H1 (cell line): Measurements from ENCODE around the gene ARHGEF5. TPM values are rescaled to one million over a fixed set of nuclear protein-coding genes. Genes with fewer than 3 reads are reported as not detected.

Source experiments
- CTCF ChIA-PET: fragments of 300-600 bp; sonication (Branson Sonifier 250); formaldehyde crosslinking; loops from one replicate; lab custom pipeline; 2021; ENCODE audit not compliant: partially characterized antibody; lab: Charles Lee
- POLR2A ChIA-PET: fragments of 300-600 bp; sonication (Branson Sonifier 250); formaldehyde crosslinking; loops from one replicate; lab custom pipeline; 2021; ENCODE audit warnings: inconsistent platforms; ENCODE audit not compliant: partially characterized antibody; lab: Charles Lee
- DNase-seq, 2 experiments: peaks; one replicate each; pipeline versions ENCODE4 v3.0.0 to v3.0.0-alpha.2; 2010 to 2022; ENCODE audit warnings: low spot score in 2 of 2, low read depth in 1 of 2, mixed read lengths in 1 of 2
- FAIRE-seq: peaks from 2 replicates; lab custom pipeline; 2011; peaks lifted over from hg19 to GRCh38; lab: Jason Lieb, UNC
- H2AFZ ChIP-seq: 2 replicates; pipeline ENCODE4 v1.8.1; 2012; ENCODE audit warnings: low read length, inconsistent platforms
- H2AK5ac ChIP-seq: 2 replicates; pipeline ENCODE4 v1.6.1; 2013; ENCODE audit warnings: low read depth, low read length
- H2BK120ac ChIP-seq: replicated peaks from 2 replicates; pipeline ENCODE3; 2013; ENCODE audit warnings: low read depth, low read length, inconsistent platforms
- H2BK12ac ChIP-seq: 2 replicates; pipeline ENCODE4 v1.6.1; 2013; ENCODE audit warnings: low read depth, low read length
- H2BK15ac ChIP-seq: 2 replicates; pipeline ENCODE4 v1.6.1; 2013; ENCODE audit warnings: low read length
- H2BK20ac ChIP-seq: 2 replicates; pipeline ENCODE4 v1.6.1; 2013; ENCODE audit warnings: low read length
- H2BK5ac ChIP-seq: 2 replicates; pipeline ENCODE4 v1.6.1; 2013; ENCODE audit warnings: low read depth, low read length
- H3K14ac ChIP-seq: 2 replicates; pipeline ENCODE4 v1.6.1; 2013; ENCODE audit warnings: inconsistent platforms; ENCODE audit not compliant: insufficient read length
- H3K18ac ChIP-seq: 2 replicates; pipeline ENCODE4 v1.6.1; 2013; ENCODE audit warnings: low read length; ENCODE audit errors: extremely low read depth
- H3K23ac ChIP-seq: 2 replicates; pipeline ENCODE4 v1.6.1; 2013; ENCODE audit warnings: inconsistent platforms; ENCODE audit not compliant: insufficient read length
- H3K23me2 ChIP-seq: 2 replicates; pipeline ENCODE4 v1.6.1; 2013; ENCODE audit warnings: low read depth, low read length
- H3K27ac ChIP-seq: 2 replicates; pipeline ENCODE4 v1.6.1; 2011; ENCODE audit warnings: low read depth, low read length, inconsistent platforms
- H3K27me3 ChIP-seq, 4 experiments: replicated peaks in 1 of 4; 1 replicate in 1 of 4; 2 replicates in 3 of 4; pipeline versions ENCODE4 v1.6.1 to v1.8.1; 2011 to 2013; ENCODE audit warnings: low read length in 3 of 4, mild to moderate bottlenecking in 3 of 4, inconsistent platforms in 2 of 4, mixed read lengths in 2 of 4, moderate library complexity in 1 of 4; ENCODE audit not compliant: control insufficient read depth in 3 of 4, insufficient read depth in 3 of 4; ENCODE audit errors: extremely low read depth in 1 of 4
- H3K36me3 ChIP-seq, 4 experiments: 2 replicates each; pipeline versions ENCODE4 v1.6.1 to v1.8.1; 2011 to 2013; ENCODE audit warnings: mild to moderate bottlenecking in 4 of 4, low read length in 3 of 4, moderate library complexity in 2 of 4, control low read depth in 1 of 4, inconsistent platforms in 1 of 4; ENCODE audit not compliant: insufficient read depth in 4 of 4, control insufficient read depth in 2 of 4
- H3K4ac ChIP-seq: replicated peaks from 2 replicates; pipeline ENCODE3; 2013; ENCODE audit warnings: low read length, low read depth, mixed read lengths, inconsistent platforms; ENCODE audit not compliant: insufficient read length
- H3K4me1 ChIP-seq, 4 experiments: replicated peaks in 1 of 4; 1 replicate in 1 of 4; 2 replicates in 3 of 4; pipeline versions ENCODE4 v1.6.1 to v1.8.1; 2011 to 2013; ENCODE audit warnings: low read length in 3 of 4, inconsistent platforms in 2 of 4, mixed read lengths in 1 of 4; ENCODE audit not compliant: insufficient read depth in 4 of 4, control insufficient read depth in 3 of 4
- H3K4me2 ChIP-seq, 2 experiments: 2 replicates each; pipeline versions ENCODE4 v1.6.1 to v1.8.1; 2011 to 2013; ENCODE audit warnings: low read depth in 2 of 2, low read length in 2 of 2, control low read depth in 1 of 2, inconsistent platforms in 1 of 2, mild to moderate bottlenecking in 1 of 2; ENCODE audit not compliant: insufficient read depth in 1 of 2
- H3K4me3 ChIP-seq, 4 experiments: fragments of 200-600, 300-600 bp in 1 of 4; sonication (generic), shearing (Covaris generic), sonication (Bioruptor Twin) in 1 of 4; 2 replicates each; pipeline versions ENCODE4 v1.5.1 to v1.8.1; 2011 to 2016; ENCODE audit warnings: low read length in 4 of 4, low read depth in 3 of 4, control low read depth in 2 of 4, inconsistent platforms in 2 of 4, mild to moderate bottlenecking in 2 of 4, mixed read lengths in 1 of 4, moderate library complexity in 1 of 4; ENCODE audit not compliant: insufficient read depth in 2 of 4; ENCODE audit errors: extremely low read depth in 1 of 4
- H3K56ac ChIP-seq: replicated peaks from 2 replicates; pipeline ENCODE3; 2013; ENCODE audit warnings: low read depth, mild to moderate bottlenecking, mixed read lengths, low read length, inconsistent platforms; ENCODE audit not compliant: insufficient read length
- H3K79me1 ChIP-seq: 2 replicates; pipeline ENCODE4 v1.6.1; 2013; ENCODE audit warnings: low read depth, low read length, control low read depth
- H3K79me2 ChIP-seq, 2 experiments: 2 replicates each; pipeline versions ENCODE4 v1.6.1 to v1.8.1; 2012 to 2013; ENCODE audit warnings: low read length in 2 of 2, mild to moderate bottlenecking in 2 of 2, inconsistent platforms in 1 of 2; ENCODE audit not compliant: insufficient read depth in 2 of 2, control insufficient read depth in 1 of 2
- H3K9ac ChIP-seq, 4 experiments: replicated peaks in 1 of 4; 1 replicate in 1 of 4; 2 replicates in 3 of 4; pipeline versions ENCODE4 v1.6.1 to v1.8.1; 2011 to 2013; ENCODE audit warnings: low read depth in 3 of 4, low read length in 3 of 4, control low read depth in 2 of 4, mild to moderate bottlenecking in 2 of 4, moderate library complexity in 2 of 4, inconsistent platforms in 1 of 4; ENCODE audit errors: extremely low read depth in 1 of 4
- H3K9me3 ChIP-seq, 2 experiments: 2 replicates each; pipeline versions ENCODE4 v1.6.1 to v1.8.1; 2012 to 2013; ENCODE audit warnings: mild to moderate bottlenecking in 2 of 2, moderate library complexity in 2 of 2, control low read depth in 1 of 2, inconsistent platforms in 1 of 2, low read depth in 1 of 2, low read length in 1 of 2, mixed read lengths in 1 of 2; ENCODE audit not compliant: insufficient read depth in 2 of 2
- H4K20me1 ChIP-seq, 2 experiments: replicated peaks in 1 of 2; 2 replicates each; pipeline versions ENCODE3 to v1.8.1; 2011 to 2013; ENCODE audit warnings: inconsistent platforms in 2 of 2, low read length in 2 of 2, mild to moderate bottlenecking in 1 of 2; ENCODE audit not compliant: insufficient read depth in 2 of 2, control insufficient read depth in 1 of 2
- H4K5ac ChIP-seq: 2 replicates; pipeline ENCODE4 v1.6.1; 2013; ENCODE audit warnings: low read length, low read depth, mixed read lengths, inconsistent platforms; ENCODE audit not compliant: insufficient read length
- H4K8ac ChIP-seq: 2 replicates; pipeline ENCODE4 v1.8.0; 2013; ENCODE audit warnings: mild to moderate bottlenecking, moderate library complexity, low read length, inconsistent platforms; ENCODE audit not compliant: insufficient read depth; ENCODE audit errors: extremely low read depth
- H4K91ac ChIP-seq: replicated peaks from 2 replicates; pipeline ENCODE3; 2013; ENCODE audit warnings: low read length, mixed read lengths, inconsistent platforms; ENCODE audit not compliant: insufficient read length
- BCL11A ChIP-seq, 2 experiments: IDR thresholded peaks; one replicate each; pipeline ENCODE4 v1.6.1; 2011; ENCODE audit warnings: low read depth in 2 of 2, low read length in 2 of 2, mild to moderate bottlenecking in 2 of 2
- FOSL1 ChIP-seq: IDR thresholded peaks from 2 replicates; pipeline ENCODE4 v1.6.1; 2011; ENCODE audit warnings: mild to moderate bottlenecking, low read depth, low read length, moderate library complexity; ENCODE audit not compliant: insufficient read depth
- KDM1A ChIP-seq: fragments of 200-600, 300-600 bp; sonication (generic); IDR thresholded peaks from 2 replicates; pipeline ENCODE4 v1.7.1; 2016; ENCODE audit warnings: mild to moderate bottlenecking, low read length, borderline replicate concordance
- POU5F1 ChIP-seq: IDR thresholded peaks from 2 replicates; pipeline ENCODE4 v1.6.1; 2011; ENCODE audit warnings: low read depth, mild to moderate bottlenecking, low read length, moderate library complexity
- SP1 ChIP-seq: IDR thresholded peaks from 2 replicates; pipeline ENCODE4 v1.6.1; 2011; ENCODE audit warnings: low read depth, low read length
- ZNF274 ChIP-seq: IDR thresholded peaks from 2 replicates; pipeline ENCODE4 v1.7.0; 2012; ENCODE audit warnings: low read length, borderline replicate concordance; ENCODE audit errors: extremely low read depth
- WGBS, 2 experiments: shearing (Covaris generic) in 1 of 2; methylation state at CpG; one replicate each; pipeline versions ENCODE4 v1.1.6 to v1.1.7; 2013 to 2015; ENCODE audit warnings: low lambda C conversion rate in 2 of 2, mixed read lengths in 2 of 2, inconsistent platforms in 1 of 2, low coverage in 1 of 2, missing lambda C conversion rate in 1 of 2; ENCODE audit not compliant: insufficient replicate concordance in 2 of 2, insufficient coverage in 1 of 2, insufficient read length in 1 of 2; ENCODE audit errors: extremely low coverage in 1 of 2, missing lambda C conversion rate in 1 of 2; 5-methylcytosine and 5-hydroxymethylcytosine counted together
- polyA plus RNA-seq, 7 experiments: library from polyadenylated mRNA; depleted of rRNA in 3 of 7; stranded (reverse) in 5 of 7; unstranded in 2 of 7; fragments of >200 nt in 5 of 7; fragments of 200-250 nt in 2 of 7; gene quantifications; 1 replicate in 5 of 7; 2 replicates in 1 of 7; 4 replicates in 1 of 7; pipeline versions ENCODE4 v1.2.1 to v1.2.3, GENCODE V29; 2011 to 2013; ENCODE audit warnings: missing spikeins in 2 of 7, mixed read lengths in 2 of 7
- total RNA-seq: library from RNA; stranded (reverse); fragmentation: NEBNext Ultra II Directional; extraction: Animal tissue kit (Norgen Biotek cat#: 25700); gene quantifications from 2 replicates; pipeline ENCODE4 v1.2.1, GENCODE V29; 2021

ARHGEF5 gene
- total and polyA plus RNA-seq, 2 of the 8 experiments (the other 6 are each of a cell fraction or from before 2014, with no cell fraction given), result 12.8 to 34.6 TPM

DNA sequence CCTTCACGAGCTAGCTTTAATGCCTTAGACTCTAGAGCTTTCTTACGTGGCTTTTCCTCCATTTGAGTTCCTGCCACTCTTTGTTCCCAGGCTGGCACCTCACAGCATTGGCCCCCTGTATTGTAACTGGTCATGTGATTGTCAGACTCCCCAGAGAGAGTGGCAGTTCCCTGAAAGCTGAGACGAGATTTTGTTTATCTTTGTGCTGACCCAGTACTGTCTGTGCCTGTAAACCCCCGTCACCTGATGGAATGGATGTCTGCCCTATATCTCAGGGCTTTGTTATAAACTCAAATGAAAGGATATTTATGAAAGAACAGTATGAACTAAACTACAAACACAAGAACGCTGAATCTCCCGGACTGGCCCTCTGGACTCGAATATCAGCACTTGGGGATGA is 35.3 kb downstream of the ARHGEF5 start:
- Histone ChIP-seq H4K20me1 (no peaks in the 10 kb centered on the region), H3K23me2 (peaks cover under 1% of the 10 kb centered on the region; the same call in 1 of the 2 replicates), H2BK12ac (peak overlapping the region; percentile 29; the same call in 1 of the 2 replicates), H2AFZ (0 out of 2 replicates have a peak overlapping the region, but pooled peaks have one; percentile 49), H3K23ac (no peak overlapping the region), H3K4me3 (no peak overlapping the region), H2BK5ac (no peak overlapping the region), H3K4me1 (peaks cover 0 to 2% (median 0%) of the 10 kb centered on the region in 4 experiments; a peak in 2 of 7 replicates), H2BK120ac (no peak overlapping the region), H3K27ac (no peak overlapping the region), H3K9ac (no peak overlapping the region), H3K18ac (peak overlapping the region; percentile 11; the same call in 1 of the 2 replicates), H4K8ac (no peak overlapping the region), H3K27me3 (no peaks in the 10 kb centered on the region), H2AK5ac (no peak overlapping the region), H3K9me3 (no peaks in the 10 kb centered on the region), H3K36me3 (no peaks in the 10 kb centered on the region), H3K79me1 (no peaks in the 10 kb centered on the region), H2BK15ac (no peak overlapping the region), H3K14ac (no peak overlapping the region), H4K5ac (no peak overlapping the region), H3K4me2 (no peak overlapping the region), H3K4ac (no peak overlapping the region), H3K56ac (no peak overlapping the region), H3K79me2 (no peaks in the 10 kb centered on the region), H4K91ac (no peak overlapping the region), H2BK20ac (0 out of 2 replicates have a peak overlapping the region, but pooled peaks have one; percentile 23)
- DNase-seq, result peak in 1 of 2 experiments; percentile 33
- 91% methylated on average over 7 of the region's 7 CpGs; no CpG with 5 or more reads in 1 of the 2 experiments for WGBS, 2 experiments
- POLR2A ChIA-PET, result interaction anchor here (1.4 kb wide), 1 partner anchor 12 kb away, joined by 3 read pairs; the partner anchor contains the start of gene NOBOX
- no peak for FAIRE-seq
- CTCF ChIA-PET, result interaction anchor here (1.8 to 4.9 kb wide), 5 partner anchors 10 to 48 kb away, joined by 5 to 28 read pairs (median 14); partner anchors contain the start of gene NOBOX
- TF ChIP-seq FOSL1 (no peak), ZNF274 (no peak), POU5F1 (no peak), BCL11A (IDR thresholded peaks at IDR 0.05; ENCODE audit: low read depth in 2 of 2, low read length in 2 of 2) (no peak), KDM1A (no peak), SP1 (no peak)
